HepG2 (cell line): ENCODE measurements around the gene KCNJ13. TPM values are rescaled to one million over a fixed set of nuclear protein-coding genes. Genes with fewer than 3 reads are reported as not detected.

ENCODE experiments used
- ATAC-seq: fragments of 200-7000 bp; cut with Tn5 transposase; 3 replicates; pipeline ENCODE4 v1.9.1; 2020; ENCODE audit warnings: mild to moderate bottlenecking, moderate library complexity
- Bru-seq: library from RNA; stranded (reverse); fragments of 400-500 nt; gene quantifications from one replicate; lab custom pipeline; 2021; lab: Mats Ljungman, UMichigan
- BruChase-seq, 2 experiments: library from RNA; stranded (reverse); fragments of 400-500 nt; gene quantifications; one replicate each; lab custom pipeline; 2021; lab: Mats Ljungman, UMichigan
- BruUV-seq: library from RNA; stranded (reverse); fragments of 400-500 nt; replicated peaks from 2 replicates; lab custom pipeline; 2021; lab: Mats Ljungman, UMichigan
- CTCF ChIA-PET: fragments of 300-600 bp; formaldehyde crosslinking; extraction: SDS; loops from one replicate; lab custom pipeline; 2021; ENCODE audit warnings: low total read pairs, inconsistent platforms, low intra/inter-chr PET ratio; lab: Yijun Ruan, JAX
- POLR2A ChIA-PET: fragments of 350-600 bp; sonication (Branson Sonifier 250); formaldehyde crosslinking; loops from one replicate; lab custom pipeline; 2020; ENCODE audit warnings: antibody characterized with exemption, inconsistent platforms; lab: Yijun Ruan, JAX
- DNase-seq: peaks from one replicate; pipeline ENCODE4 v3.0.0-alpha.2; 2015; ENCODE audit warnings: low spot score
- FAIRE-seq: peaks from 3 replicates; lab custom pipeline; 2011; peaks lifted over from hg19 to GRCh38; lab: Jason Lieb, UNC
- H2AFZ ChIP-seq: one replicate; pipeline ENCODE4 v1.6.1; 2011; ENCODE audit warnings: low read length, inconsistent platforms
- H3K27ac ChIP-seq: fragments of 300-600 bp; 3 replicates; pipeline ENCODE4 v1.8.0; 2011; ENCODE audit warnings: mixed run types, mild to moderate bottlenecking, mixed read lengths, low read length, inconsistent platforms; ENCODE audit not compliant: insufficient read depth; ENCODE audit errors: extremely low read length
- H3K27me3 ChIP-seq, 2 experiments: fragments of 200-600 bp in 1 of 2; 2 replicates in 1 of 2; 3 replicates in 1 of 2; pipeline versions ENCODE4 v1.6.0 to v1.8.0; 2011; ENCODE audit warnings: low read length in 2 of 2, mild to moderate bottlenecking in 2 of 2, moderate library complexity in 2 of 2, inconsistent platforms in 1 of 2; ENCODE audit not compliant: insufficient read depth in 2 of 2, control insufficient read depth in 1 of 2
- H3K36me3 ChIP-seq, 2 experiments: fragments of 200-600 bp in 1 of 2; replicated peaks in 1 of 2; 2 replicates in 1 of 2; 3 replicates in 1 of 2; pipeline versions ENCODE4 v1.5.1 to v1.8.0; 2011; ENCODE audit warnings: low read length in 2 of 2, inconsistent platforms in 1 of 2; ENCODE audit not compliant: insufficient read depth in 2 of 2, control insufficient read depth in 1 of 2
- H3K4me1 ChIP-seq: 2 replicates; pipeline ENCODE4 v1.5.1; 2012; ENCODE audit warnings: low read length, inconsistent platforms; ENCODE audit not compliant: insufficient read depth
- H3K4me2 ChIP-seq: 2 replicates; pipeline ENCODE4 v1.6.0; 2011; ENCODE audit warnings: low read depth, low read length, inconsistent platforms
- H3K4me3 ChIP-seq, 3 experiments: fragments of 200-600 bp in 1 of 3; sonication (generic), shearing (Covaris generic) in 1 of 3; replicated peaks in 1 of 3; 2 replicates each; pipeline ENCODE4 v1.5.1; 2011 to 2016; ENCODE audit warnings: low read length in 3 of 3, inconsistent platforms in 2 of 3, low read depth in 2 of 3, mild to moderate bottlenecking in 2 of 3, control low read depth in 1 of 3, mixed read lengths in 1 of 3; ENCODE audit not compliant: insufficient read depth in 1 of 3
- H3K79me2 ChIP-seq: one replicate; pipeline ENCODE4 v1.6.1; 2011; ENCODE audit warnings: low read length, inconsistent platforms; ENCODE audit not compliant: insufficient read depth
- H3K9ac ChIP-seq: 2 replicates; pipeline ENCODE4 v1.6.0; 2011; ENCODE audit warnings: mild to moderate bottlenecking, low read depth, low read length, inconsistent platforms; ENCODE audit not compliant: insufficient read depth
- H3K9me3 ChIP-seq: 2 replicates; pipeline ENCODE4 v1.5.1; 2012; ENCODE audit warnings: mild to moderate bottlenecking, low read length
- H4K20me1 ChIP-seq: 2 replicates; pipeline ENCODE4 v1.6.0; 2011; ENCODE audit warnings: inconsistent platforms, mild to moderate bottlenecking, low read length, moderate library complexity; ENCODE audit not compliant: insufficient read depth
- MAFK ChIP-seq, 2 experiments: IDR thresholded peaks in 1 of 2; conservative IDR thresholded peaks in 1 of 2; 2 replicates each; pipeline ENCODE4 v1.6.1; 2011; ENCODE audit warnings: improper control_type of control experiment in 2 of 2, low read length in 2 of 2
- WGBS: methylation state at CpG from one replicate; pipeline ENCODE4 v1.1.6; 2017; ENCODE audit warnings: low lambda C conversion rate; 5-methylcytosine and 5-hydroxymethylcytosine counted together
- in situ Hi-C: cut with HindIII; loops from 2 replicates; pipeline ENCODE4 v1.10.0; 2017; ENCODE audit warnings: low pct_unique_long_range_greater_than_20kb; ENCODE audit not compliant: extremely low pct_ligation_motif_present
- intact Hi-C: fragments of 100-400 bp; cut with micrococcal nuclease; formaldehyde crosslinking; loops from one replicate; pipeline ENCODE4 v1.10.0; 2022; ENCODE audit not compliant: unreplicated experiment
- long read RNA-seq, 2 experiments: library from RNA in 1 of 2; library from polyadenylated mRNA in 1 of 2; stranded (forward) in 1 of 2; unstranded in 1 of 2; transcript quantifications; one replicate each; pipeline ENCODE4 v2.0.0, GENCODE V29; 2019 to 2022
- polyA minus RNA-seq, 3 experiments: library from RNA; depleted of rRNA, polyadenylated mRNA; stranded (reverse); fragments of >200 nt; gene quantifications; 2 replicates each; pipeline ENCODE4 v1.2.3, GENCODE V29; 2011; ENCODE audit warnings: low replicate concordance in 1 of 3
- polyA plus RNA-seq, 8 experiments: library from polyadenylated mRNA; depleted of rRNA in 3 of 8; stranded (reverse) in 7 of 8; unstranded in 1 of 8; fragments of >200 nt; fragmentation: Illumina TruSeq in 4 of 8; extraction: Trizol in 4 of 8; gene quantifications; 2 replicates each; pipeline versions ENCODE4 v1.2.1 to v1.2.3, GENCODE V29; 2011 to 2016; ENCODE audit warnings: low read depth in 4 of 8, missing spikeins in 1 of 8, mixed read lengths in 1 of 8; ENCODE audit not compliant: insufficient read depth in 1 of 8
- total RNA-seq, 5 experiments: library from RNA; depleted of rRNA; stranded (reverse); fragments of >200 nt; fragmentation: Illumina TruSeq; extraction: Trizol; gene quantifications; 2 replicates each; pipeline ENCODE4 v1.2.3, GENCODE V29; 2016; ENCODE audit warnings: low read depth in 1 of 5
- TF ChIP-seq, protein P1 (sequence below): sonication (generic); formaldehyde crosslinking; IDR thresholded peaks from 2 replicates; pipeline ENCODE4 v1.5.0; 2020; ENCODE audit warnings: missing genetic modification reagents

KCNJ13 gene
- not detected in 2 replicates for total RNA-seq (2016; rRNA removed; fragmentation: Illumina TruSeq; extraction: Trizol)
- not detected in 2 replicates for total RNA-seq (2016; cell fraction: cytosol; rRNA removed; fragmentation: Illumina TruSeq; extraction: Trizol; ENCODE audit: low read depth)
- total RNA-seq (2016; cell fraction: insoluble cytoplasmic fraction; rRNA removed; fragmentation: Illumina TruSeq; extraction: Trizol), result not detected in 2 replicates
- total RNA-seq (2016; cell fraction: membrane; rRNA removed; fragmentation: Illumina TruSeq; extraction: Trizol), result not detected in 2 replicates
- not detected in 2 replicates for total RNA-seq (2016; cell fraction: nucleus; rRNA removed; fragmentation: Illumina TruSeq; extraction: Trizol)
- not detected in 2 replicates for polyA plus RNA-seq (2011; rRNA removed)
- polyA plus RNA-seq (2011; cell fraction: cytosol; rRNA removed), result not detected in 2 replicates
- polyA plus RNA-seq (2011; cell fraction: nucleus; rRNA removed), result not detected in 2 replicates
- polyA plus RNA-seq (2012), result 0.09 and 0.17 TPM in 2 replicates
- not detected in 2 replicates for polyA plus RNA-seq (2016; cell fraction: cytosol; fragmentation: Illumina TruSeq; extraction: Trizol; ENCODE audit: low read depth)
- polyA plus RNA-seq (2016; cell fraction: insoluble cytoplasmic fraction; fragmentation: Illumina TruSeq; extraction: Trizol; ENCODE audit: low read depth), result not detected in 2 replicates
- polyA plus RNA-seq (2016; cell fraction: membrane; fragmentation: Illumina TruSeq; extraction: Trizol; ENCODE audit: low read depth), result not detected in 2 replicates
- not detected in 2 replicates for polyA plus RNA-seq (2016; cell fraction: nucleus; fragmentation: Illumina TruSeq; extraction: Trizol; ENCODE audit: insufficient read depth, low read depth)
- polyA minus RNA-seq (2011; rRNA and poly(A)+ RNA removed; ENCODE audit: low replicate concordance), result not detected in 2 replicates
- polyA minus RNA-seq (2011; cell fraction: cytosol; rRNA and poly(A)+ RNA removed), result not detected in 2 replicates
- polyA minus RNA-seq (2011; cell fraction: nucleus; rRNA and poly(A)+ RNA removed), result 2.0 TPM in 1 of 2 replicates, not detected in the other
- Bru-seq, nascent RNA, result percentile 10 among the genes with signal in this experiment
- not detected for BruChase-seq, experiment 1, labeled RNA remaining after a 6-hour chase
- not detected for BruChase-seq, experiment 2, labeled RNA remaining after a 2-hour chase
- long read RNA-seq, experiment 1, result 0 reads
- long read RNA-seq, experiment 2, result 0 reads

GRCh38 chr2:232776435-232776834, at the start of gene KCNJ13:
TSS of gene KCNJ13 (minus strand) at chr2:232776565. CDS start at chr2:232771362, 5,203 bp downstream.
- DNase-seq, result no peak
- intact Hi-C loops, result no loop called here
- H2AFZ ChIP-seq, result no peak within 1 kb of the TSS
- H3K27me3 ChIP-seq, result no peaks in the 10 kb centered on the region
- no peaks in the 10 kb centered on the region for H3K79me2 ChIP-seq
- ChIA-PET POLR2A (no interaction called here), CTCF (no interaction called here)
- no peaks in the 10 kb centered on the region for H4K20me1 ChIP-seq
- BruUV-seq, result no TSS peak
- H3K4me3 ChIP-seq, result no peak within 1 kb of the TSS
- no peak within 1 kb of the TSS for H3K27ac ChIP-seq
- in situ Hi-C loops, result no loop called here
- no peaks in the 10 kb centered on the region for H3K4me1 ChIP-seq
- no peak for ATAC-seq
- no peak within 1 kb of the TSS for H3K4me2 ChIP-seq
- WGBS, result 97% methylated on average over 1 of the region's 1 CpG
- H3K9me3 ChIP-seq, result no peaks in the 10 kb centered on the region
- H3K9ac ChIP-seq, result no peak within 1 kb of the TSS
- H3K36me3 ChIP-seq, result peaks cover 5 to 21% of the 10 kb centered on the region in 2 experiments; a peak in 4 of 5 replicates
- TF ChIP-seq MAFK (conservative IDR thresholded peaks at IDR 0.05 in 1 of 2, IDR thresholded peaks at IDR 0.05 in 1 of 2; ENCODE audit: low read length in 2 of 2), result peak in 1 of 2 experiments; percentile 37; a peak in 2 of 4 replicates
- TF ChIP-seq, protein P1, sequence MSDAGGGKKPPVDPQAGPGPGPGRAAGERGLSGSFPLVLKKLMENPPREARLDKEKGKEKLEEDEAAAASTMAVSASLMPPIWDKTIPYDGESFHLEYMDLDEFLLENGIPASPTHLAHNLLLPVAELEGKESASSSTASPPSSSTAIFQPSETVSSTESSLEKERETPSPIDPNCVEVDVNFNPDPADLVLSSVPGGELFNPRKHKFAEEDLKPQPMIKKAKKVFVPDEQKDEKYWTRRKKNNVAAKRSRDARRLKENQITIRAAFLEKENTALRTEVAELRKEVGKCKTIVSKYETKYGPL (CRISPR knock-in tag), result no peak
- FAIRE-seq, result no peak
